ENCODE results near the gene ACVR1B. TPM values are rescaled to one million over a fixed set of nuclear protein-coding genes. Genes with fewer than 3 reads are reported as not detected.

ACVR1B gene
- total and polyA plus RNA-seq, 7 donors, result 7.2 to 30.7 (median 9.8) TPM

- 95 to 96% methylated on average over 2 of the region's 2 CpGs for WGBS, 2 donors
- no peaks in the 10 kb centered on the region for H3K9me3 ChIP-seq
- H3K4me3 ChIP-seq, result no peak overlapping the region
- H3K27ac ChIP-seq, result peak overlapping the region; percentile 54 to 80 (median 65)
- peak; percentile 43 for DNase-seq
- intact Hi-C loops (cut with DNase I), result no loop called here
- TF ChIP-seq POLR2AphosphoS5 (IDR thresholded peaks at IDR 0.05), result no peak
- TF ChIP-seq CTCF (IDR thresholded peaks at IDR 0.05), result no peak
- no peak for TF ChIP-seq POLR2A (IDR thresholded peaks at IDR 0.05)
- TF ChIP-seq EP300 (IDR thresholded peaks at IDR 0.05), result no peak
- H3K27me3 ChIP-seq, result peaks cover 0 to 10% (median 0%) of the 10 kb centered on the region in 3 donors
- H3K36me3 ChIP-seq, result no peaks in the 10 kb centered on the region
- H3K4me1 ChIP-seq, result peaks cover 0 to 12% (median 10%) of the 10 kb centered on the region in 4 donors
Observed at GRCh38 chr12:51922146-51922545, 29.4 kb upstream of the ACVR1B start.

GRCh38 chr12:51922762-51923505 is 28.6 kb upstream of the ACVR1B start:
- H3K4me1 ChIP-seq, result peaks cover 0 to 12% (median 10%) of the 10 kb centered on the region in 4 donors
- H3K27me3 ChIP-seq, result peaks cover 0 to 10% (median 0%) of the 10 kb centered on the region in 3 donors
- 51 to 53% methylated on average over 16 of the region's 16 CpGs for WGBS, 2 donors
- H3K36me3 ChIP-seq, result no peaks in the 10 kb centered on the region
- no peaks in the 10 kb centered on the region for H3K9me3 ChIP-seq
- H3K27ac ChIP-seq, result peak overlapping the region; percentile 54 to 80 (median 65)
- H3K4me3 ChIP-seq, result peak overlapping the region in 1 of 4 donors; percentile 10
- intact Hi-C loops (cut with DNase I), result no loop called here
- peak; percentile 84 for DNase-seq
- peak in 1 of 4 donors; percentile 42 for TF ChIP-seq POLR2AphosphoS5 (IDR thresholded peaks at IDR 0.05)
- TF ChIP-seq CTCF (IDR thresholded peaks at IDR 0.05), result no peak

- peak overlapping the region in 1 of 4 donors; percentile 10 for H3K4me3 ChIP-seq
Observed at GRCh38 chr12:51923506-51924365, 27.8 kb upstream of the ACVR1B start.

More at GRCh38 chr12:51923506-51924365, 27.8 kb upstream of the ACVR1B start:
- WGBS, 2 donors, result 22 to 27% methylated on average over 31 of the region's 31 CpGs
- DNase-seq, result peak; percentile 79
- Histone ChIP-seq H3K36me3 (no peaks in the 10 kb centered on the region), H3K4me1 (peaks cover 0 to 12% (median 10%) of the 10 kb centered on the region in 4 donors), H3K9me3 (no peaks in the 10 kb centered on the region), H3K27me3 (peaks cover 0 to 10% (median 0%) of the 10 kb centered on the region in 3 donors), H3K27ac (peak overlapping the region; percentile 54 to 80 (median 65))
- intact Hi-C loops (cut with DNase I), result no loop called here
- peak in 1 of 4 donors; percentile 15 for TF ChIP-seq POLR2AphosphoS5 (IDR thresholded peaks at IDR 0.05)
- TF ChIP-seq POLR2A (IDR thresholded peaks at IDR 0.05), result no peak
- no peak for TF ChIP-seq EP300 (IDR thresholded peaks at IDR 0.05)
- peak; percentile 55 to 77 (median 61) for TF ChIP-seq CTCF (IDR thresholded peaks at IDR 0.05)
